Activated CD4-positive, alpha-beta T cell treated with anti-CD3 and anti-CD28 coated beads, Interleukin-2, Interleukin-4, amounts not matched to agents 100 ng/mL and 50 ng/mL, durations not matched to agents 16 hours and 8 hours (primary cell): Measurements from ENCODE around the gene PHOX2B.
"Not testable (repeated sequence)": the region's sequence is repeated elsewhere in the genome, so short reads cannot be mapped to it uniquely, and the experiment has no call there.

ENCODE experiments used
- DNase-seq: peaks from one replicate; pipeline ENCODE4 v3.0.0-alpha.2; 2020; ENCODE audit warnings: low spot score

Gene PHOX2B

DNA sequence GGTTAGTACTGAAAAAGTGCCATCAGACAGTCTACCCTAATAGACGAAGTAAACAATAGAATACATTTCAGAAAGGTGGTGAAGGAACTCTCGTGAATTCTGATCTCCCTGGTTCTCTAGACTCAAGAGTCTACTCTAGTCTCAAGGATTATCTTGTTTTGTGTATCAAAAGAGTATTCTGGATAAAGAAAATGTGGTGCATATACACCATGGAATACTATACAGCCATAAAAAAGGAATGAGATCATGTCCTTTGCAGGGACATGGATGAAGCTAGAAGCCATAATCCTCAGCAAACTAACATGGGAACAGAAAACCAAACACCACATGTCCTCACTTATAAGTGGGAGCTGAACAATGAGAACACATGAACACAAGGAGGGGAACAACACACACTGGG lies 36.9 kb downstream of the PHOX2B start:
- DNase-seq, result not testable (repeated sequence)

DNA sequence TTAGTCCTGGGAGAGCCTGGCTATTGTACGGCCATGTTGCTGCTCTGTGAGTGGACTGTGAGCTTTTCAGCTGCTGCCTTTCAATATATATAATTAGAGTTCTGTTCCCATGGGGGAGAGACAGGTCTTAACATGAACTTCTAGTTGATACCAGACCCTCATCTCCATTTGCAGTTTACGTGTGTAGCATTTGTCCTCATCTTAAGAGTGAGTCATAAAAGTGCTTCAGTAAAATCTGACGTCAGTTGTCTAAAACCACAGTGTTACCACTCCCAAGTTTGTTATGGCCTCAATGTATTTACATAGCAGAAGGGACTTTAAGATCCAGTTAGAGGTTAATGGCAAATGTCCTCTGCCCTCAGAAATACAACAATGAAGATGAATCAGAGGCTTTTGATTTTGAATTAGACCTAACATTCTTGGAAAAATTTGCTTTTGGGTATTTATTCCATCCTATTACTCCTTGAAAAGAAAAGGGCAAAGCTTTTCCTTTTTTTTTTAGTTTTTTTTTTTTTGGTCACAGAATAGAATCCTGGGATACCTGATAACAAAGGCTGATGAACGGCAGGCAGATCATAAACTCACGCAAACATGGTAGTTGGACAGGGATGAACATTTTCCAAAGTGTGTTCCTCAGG lies 38.6 kb downstream of the PHOX2B start:
- DNase-seq, result no peak

DNA sequence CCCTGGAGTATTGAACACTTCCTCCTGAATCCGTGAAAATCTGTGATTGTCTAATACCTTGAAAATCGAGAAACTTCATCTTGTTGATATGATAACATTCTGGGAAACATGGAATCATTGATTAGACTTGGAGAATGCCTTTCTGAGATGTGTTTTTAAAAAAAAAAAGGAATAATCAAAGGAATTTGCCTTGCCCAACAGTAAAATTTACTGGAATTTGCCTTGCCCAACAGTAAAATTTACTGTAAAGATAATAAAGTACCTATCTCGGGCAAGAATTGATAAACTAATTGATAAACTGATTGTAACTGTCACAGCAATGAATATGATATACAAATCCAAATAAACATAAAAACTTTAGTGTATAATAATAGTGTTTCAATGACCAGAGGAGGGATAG lies 44.7 kb downstream of the PHOX2B start:
- DNase-seq, result no peak

DNA sequence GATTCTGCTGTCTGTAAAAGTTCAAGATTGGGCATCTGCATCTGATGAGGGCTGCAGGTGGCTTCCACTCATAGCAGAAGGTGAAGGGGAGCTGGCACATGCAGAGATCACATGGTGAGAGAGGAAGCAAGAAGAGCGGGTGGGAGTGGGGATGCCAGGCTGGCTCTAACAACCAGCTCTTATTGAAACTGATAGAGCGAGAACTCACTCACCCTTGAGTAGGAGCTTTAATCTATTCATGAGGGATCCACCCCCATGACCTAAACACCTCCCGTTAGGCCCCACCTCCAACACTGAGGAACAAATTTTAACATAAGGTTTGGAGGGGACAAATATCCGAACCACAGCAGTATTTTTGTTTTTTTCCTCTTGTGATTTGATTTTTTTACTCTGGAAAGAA lies 45.8 kb downstream of the PHOX2B start:
- no peak for DNase-seq

DNA sequence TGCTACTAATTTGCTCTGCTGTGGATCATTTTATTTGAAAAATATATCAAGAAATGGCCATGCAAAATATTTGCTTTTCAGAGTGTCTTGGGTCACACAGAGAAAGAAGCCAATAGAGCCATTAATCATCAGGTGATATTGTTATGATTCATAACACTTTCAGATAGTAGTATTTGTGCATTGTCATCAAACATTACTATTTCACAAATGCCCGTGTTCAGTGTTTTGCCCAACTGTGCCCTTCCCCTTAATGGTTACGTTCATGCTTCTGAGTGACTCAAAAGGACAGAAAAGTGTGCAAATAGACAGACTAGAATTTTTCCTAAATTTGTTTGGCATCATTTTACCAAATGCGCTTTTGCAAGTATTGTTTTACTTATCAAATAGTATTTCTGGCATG lies 46.5 kb downstream of the PHOX2B start:
- DNase-seq, result no peak

DNA sequence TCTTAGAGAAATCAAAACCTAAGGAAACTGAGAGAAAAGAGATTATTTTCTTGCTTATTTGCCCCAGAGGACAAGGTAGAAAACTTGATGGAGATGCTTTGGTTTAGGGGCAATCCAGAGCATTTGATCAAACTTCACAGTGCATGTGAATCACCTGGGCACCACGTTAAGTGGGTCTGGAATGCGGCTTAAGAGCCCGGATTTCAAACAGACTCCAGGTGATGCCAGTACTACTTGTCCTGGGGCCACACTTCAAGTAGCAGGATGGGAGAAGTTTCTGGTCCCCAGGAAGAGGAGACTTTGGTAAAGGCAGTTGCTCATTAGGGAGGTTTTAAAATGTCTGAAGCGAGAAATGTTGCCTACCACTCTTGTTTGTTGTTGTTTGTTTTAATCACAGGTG lies 51.8 kb downstream of the PHOX2B start:
- DNase-seq, result no peak

DNA sequence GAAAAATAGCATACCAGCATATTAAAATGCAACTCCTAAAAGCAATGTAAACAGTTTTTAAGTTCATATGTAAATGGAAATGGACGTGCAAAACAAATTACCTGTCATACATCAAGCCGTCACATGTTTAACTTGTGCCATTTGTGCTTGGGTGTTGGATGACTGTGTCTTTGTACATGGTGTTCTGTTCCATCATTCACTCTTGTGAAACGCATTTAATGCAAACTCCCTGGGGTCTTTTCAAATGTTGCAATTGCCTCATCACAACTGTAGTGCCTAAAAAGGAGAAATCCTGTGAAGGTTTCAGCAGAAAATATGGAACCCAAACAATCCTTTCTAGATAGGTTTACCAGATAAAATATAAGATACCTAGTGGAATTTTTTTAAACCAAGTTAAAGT lies 52.4 kb downstream of the PHOX2B start:
- DNase-seq, result no peak
